ENCODE results near the gene RGS19. TPM values are rescaled to one million over a fixed set of nuclear protein-coding genes. Genes with fewer than 3 reads are reported as not detected.

Gene RGS19
- total RNA-seq, 1 experiment from 2014 or later: 32.0 TPM

DNA sequence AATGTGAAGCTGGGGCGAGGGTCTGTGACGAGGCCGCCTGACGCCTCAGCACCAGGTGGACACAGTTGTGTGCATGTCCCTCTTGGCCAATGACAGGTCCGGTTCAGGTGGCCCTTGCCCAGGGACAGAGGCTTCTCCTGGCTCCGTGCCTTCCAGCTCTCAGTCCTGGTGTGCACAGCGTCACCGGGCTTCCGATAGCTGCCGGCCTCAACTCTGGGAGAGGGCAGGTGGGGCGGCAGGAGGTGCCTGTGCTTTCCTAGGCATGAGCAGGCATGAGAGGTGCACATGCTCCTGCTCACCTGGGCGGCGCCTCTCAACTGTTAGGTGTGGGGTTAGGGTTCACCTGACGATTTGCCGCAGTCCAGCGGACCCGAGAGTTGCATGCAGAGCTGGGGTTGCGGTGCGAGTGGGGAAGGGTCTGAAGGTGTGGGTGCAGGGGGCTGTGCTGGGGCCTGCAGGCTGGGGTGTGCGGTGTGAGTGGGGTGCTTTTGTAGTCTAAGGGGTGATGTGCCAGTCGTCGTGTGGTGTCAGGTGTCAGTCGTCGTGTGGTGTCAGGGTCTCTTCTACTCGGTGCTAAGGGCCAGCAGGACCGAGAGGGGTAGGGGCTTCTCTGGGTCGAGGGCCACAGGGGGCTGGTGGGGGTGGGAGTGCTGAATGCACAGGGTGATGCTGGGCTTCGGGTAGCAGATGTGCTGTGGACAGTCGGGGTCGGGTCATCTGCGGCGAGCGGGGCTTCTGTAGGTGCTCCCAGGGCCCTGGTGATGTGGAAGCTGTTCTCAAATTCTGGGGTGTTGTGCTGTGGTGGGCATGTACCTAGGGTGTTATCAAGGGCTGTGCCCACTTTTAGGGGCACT lies 26.1 kb downstream of the RGS19 start:
- in situ Hi-C loops (cut with HindIII; ENCODE audit: low pct_unique_long_range_greater_than_20kb, low sequenced_read_pairs): no loop called here
- Histone ChIP-seq H3K27ac (ENCODE audit: low read length) (no peak overlapping the region), H3K36me3 (ENCODE audit: control insufficient read depth, insufficient read depth, low read length) (no peaks in the 10 kb centered on the region), H3K4me3 (ENCODE audit: low read depth in 2 of 2, low read length in 2 of 2) (no peak overlapping the region), H3K4me1 (ENCODE audit: control insufficient read depth, insufficient read depth, low read length) (peaks cover 64% of the 10 kb centered on the region), H3K27me3 (ENCODE audit: control insufficient read depth, insufficient read depth, low read length) (no peaks in the 10 kb centered on the region), H3K9me3 (ENCODE audit: control insufficient read depth, insufficient read depth, low read depth, low read length) (no peaks in the 10 kb centered on the region)
- TF ChIP-seq SIN3A (IDR thresholded peaks at IDR 0.05; ENCODE audit: borderline replicate concordance, insufficient read depth, low read depth, low read length) (no peak), TCF7L2 (IDR thresholded peaks at IDR 0.05; ENCODE audit: low read depth, low read length) (no peak), POLR2AphosphoS5 (IDR thresholded peaks at IDR 0.05; ENCODE audit: low read depth, low read length) (no peak)
- TF ChIP-seq, protein P1, sequence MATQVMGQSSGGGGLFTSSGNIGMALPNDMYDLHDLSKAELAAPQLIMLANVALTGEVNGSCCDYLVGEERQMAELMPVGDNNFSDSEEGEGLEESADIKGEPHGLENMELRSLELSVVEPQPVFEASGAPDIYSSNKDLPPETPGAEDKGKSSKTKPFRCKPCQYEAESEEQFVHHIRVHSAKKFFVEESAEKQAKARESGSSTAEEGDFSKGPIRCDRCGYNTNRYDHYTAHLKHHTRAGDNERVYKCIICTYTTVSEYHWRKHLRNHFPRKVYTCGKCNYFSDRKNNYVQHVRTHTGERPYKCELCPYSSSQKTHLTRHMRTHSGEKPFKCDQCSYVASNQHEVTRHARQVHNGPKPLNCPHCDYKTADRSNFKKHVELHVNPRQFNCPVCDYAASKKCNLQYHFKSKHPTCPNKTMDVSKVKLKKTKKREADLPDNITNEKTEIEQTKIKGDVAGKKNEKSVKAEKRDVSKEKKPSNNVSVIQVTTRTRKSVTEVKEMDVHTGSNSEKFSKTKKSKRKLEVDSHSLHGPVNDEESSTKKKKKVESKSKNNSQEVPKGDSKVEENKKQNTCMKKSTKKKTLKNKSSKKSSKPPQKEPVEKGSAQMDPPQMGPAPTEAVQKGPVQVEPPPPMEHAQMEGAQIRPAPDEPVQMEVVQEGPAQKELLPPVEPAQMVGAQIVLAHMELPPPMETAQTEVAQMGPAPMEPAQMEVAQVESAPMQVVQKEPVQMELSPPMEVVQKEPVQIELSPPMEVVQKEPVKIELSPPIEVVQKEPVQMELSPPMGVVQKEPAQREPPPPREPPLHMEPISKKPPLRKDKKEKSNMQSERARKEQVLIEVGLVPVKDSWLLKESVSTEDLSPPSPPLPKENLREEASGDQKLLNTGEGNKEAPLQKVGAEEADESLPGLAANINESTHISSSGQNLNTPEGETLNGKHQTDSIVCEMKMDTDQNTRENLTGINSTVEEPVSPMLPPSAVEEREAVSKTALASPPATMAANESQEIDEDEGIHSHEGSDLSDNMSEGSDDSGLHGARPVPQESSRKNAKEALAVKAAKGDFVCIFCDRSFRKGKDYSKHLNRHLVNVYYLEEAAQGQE (IDR thresholded peaks at IDR 0.05; ENCODE audit: insufficient read depth in 1 of 2, low read depth in 2 of 2, low read length in 1 of 2): no peak
- TF ChIP-seq, protein P2, sequence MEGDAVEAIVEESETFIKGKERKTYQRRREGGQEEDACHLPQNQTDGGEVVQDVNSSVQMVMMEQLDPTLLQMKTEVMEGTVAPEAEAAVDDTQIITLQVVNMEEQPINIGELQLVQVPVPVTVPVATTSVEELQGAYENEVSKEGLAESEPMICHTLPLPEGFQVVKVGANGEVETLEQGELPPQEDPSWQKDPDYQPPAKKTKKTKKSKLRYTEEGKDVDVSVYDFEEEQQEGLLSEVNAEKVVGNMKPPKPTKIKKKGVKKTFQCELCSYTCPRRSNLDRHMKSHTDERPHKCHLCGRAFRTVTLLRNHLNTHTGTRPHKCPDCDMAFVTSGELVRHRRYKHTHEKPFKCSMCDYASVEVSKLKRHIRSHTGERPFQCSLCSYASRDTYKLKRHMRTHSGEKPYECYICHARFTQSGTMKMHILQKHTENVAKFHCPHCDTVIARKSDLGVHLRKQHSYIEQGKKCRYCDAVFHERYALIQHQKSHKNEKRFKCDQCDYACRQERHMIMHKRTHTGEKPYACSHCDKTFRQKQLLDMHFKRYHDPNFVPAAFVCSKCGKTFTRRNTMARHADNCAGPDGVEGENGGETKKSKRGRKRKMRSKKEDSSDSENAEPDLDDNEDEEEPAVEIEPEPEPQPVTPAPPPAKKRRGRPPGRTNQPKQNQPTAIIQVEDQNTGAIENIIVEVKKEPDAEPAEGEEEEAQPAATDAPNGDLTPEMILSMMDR (IDR thresholded peaks at IDR 0.05): no peak
- DNase-seq (ENCODE audit: low read depth, low spot score) (no peak), ATAC-seq (no peak)
- intact Hi-C loops (cut with micrococcal nuclease; ENCODE audit: unreplicated experiment): no loop called here
- POLR2A ChIA-PET: interaction anchor here (0.7 kb wide), 1 partner anchor 11 kb away, joined by 3 read pairs; no protein-coding TSS in a partner anchor
- CTCF ChIA-PET: interaction anchor here (0.6 to 1.6 kb wide), 2 partner anchors 14 to 19 kb away, joined by 3 to 9 read pairs; no protein-coding TSS in a partner anchor
- BruUV-seq (replicated peaks): no TSS peak

DNA sequence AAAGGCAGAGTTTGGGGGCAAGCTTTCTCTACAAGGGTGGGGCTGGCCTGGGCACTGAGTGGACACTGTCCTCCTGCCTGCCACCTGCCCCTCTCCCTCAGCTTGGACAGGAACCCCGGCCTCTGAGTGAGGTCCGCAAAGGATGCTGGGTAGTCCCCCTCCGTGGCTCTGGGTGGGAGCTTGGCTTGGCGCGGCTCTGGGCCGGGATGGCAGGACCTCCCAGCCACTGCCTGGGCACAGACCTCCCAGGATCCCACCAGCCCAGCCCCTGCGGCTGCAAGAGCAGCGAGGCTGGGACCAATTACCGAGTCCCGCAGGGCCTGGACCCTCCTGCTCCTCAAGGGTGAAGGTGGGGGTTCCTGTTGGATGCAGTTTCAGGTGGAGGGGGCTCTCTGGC lies 27.0 kb downstream of the RGS19 start:
- ATAC-seq (no peak), DNase-seq (ENCODE audit: low read depth, low spot score) (no peak)
- H3K9me3 ChIP-seq (ENCODE audit: control insufficient read depth, insufficient read depth, low read depth, low read length): no peaks in the 10 kb centered on the region
- no peaks in the 10 kb centered on the region for H3K27me3 ChIP-seq (ENCODE audit: control insufficient read depth, insufficient read depth, low read length)
- no peak overlapping the region for H3K27ac ChIP-seq (ENCODE audit: low read length)
- no peaks in the 10 kb centered on the region for H3K36me3 ChIP-seq (ENCODE audit: control insufficient read depth, insufficient read depth, low read length)
- TF ChIP-seq SIN3A (IDR thresholded peaks at IDR 0.05; ENCODE audit: borderline replicate concordance, insufficient read depth, low read depth, low read length) (no peak), TCF7L2 (IDR thresholded peaks at IDR 0.05; ENCODE audit: low read depth, low read length) (no peak), POLR2AphosphoS5 (IDR thresholded peaks at IDR 0.05; ENCODE audit: low read depth, low read length) (no peak)
- TF ChIP-seq, protein P2 (IDR thresholded peaks at IDR 0.05): no peak
- TF ChIP-seq, protein P1 (IDR thresholded peaks at IDR 0.05; ENCODE audit: insufficient read depth in 1 of 2, low read depth in 2 of 2, low read length in 1 of 2): no peak
- ChIA-PET CTCF (no interaction called here), POLR2A (interaction anchor here (0.6 kb wide), 1 partner anchor 72 kb away, joined by 3 read pairs; no protein-coding TSS in a partner anchor)
- H3K4me1 ChIP-seq (ENCODE audit: control insufficient read depth, insufficient read depth, low read length): peaks cover 65% of the 10 kb centered on the region
- no peak overlapping the region for H3K4me3 ChIP-seq (ENCODE audit: low read depth in 2 of 2, low read length in 2 of 2)
- intact Hi-C loops (cut with micrococcal nuclease; ENCODE audit: unreplicated experiment): no loop called here
- in situ Hi-C loops (cut with HindIII; ENCODE audit: low pct_unique_long_range_greater_than_20kb, low sequenced_read_pairs): no loop called here
- BruUV-seq (replicated peaks): no TSS peak

Data from Panc1 (cell line).